OCI-LY1 (cell line): ENCODE data around the gene IL17RD.

Experiments used
- EZH2 ChIP-seq: fragments of 200-600 bp; sonication (generic), shearing (Covaris generic); IDR thresholded peaks from 2 replicates; pipeline ENCODE4 v1.8.0; 2017; ENCODE audit warnings: borderline replicate concordance, mixed run types, mild to moderate bottlenecking, antibody characterized with exemption, low read length, moderate library complexity, mixed read lengths
- TF ChIP-seq, protein P1 (sequence below): fragments of 200-600 bp; sonication (generic), shearing (Covaris generic); IDR thresholded peaks from 2 replicates; pipeline ENCODE4 v1.5.1; 2017; ENCODE audit warnings: mild to moderate bottlenecking, antibody characterized with exemption, low read length, moderate library complexity, mixed read lengths

GRCh38 chr3:57160076-57160764 is 4.9 kb downstream of the IL17RD start:
- TF ChIP-seq, protein P1, sequence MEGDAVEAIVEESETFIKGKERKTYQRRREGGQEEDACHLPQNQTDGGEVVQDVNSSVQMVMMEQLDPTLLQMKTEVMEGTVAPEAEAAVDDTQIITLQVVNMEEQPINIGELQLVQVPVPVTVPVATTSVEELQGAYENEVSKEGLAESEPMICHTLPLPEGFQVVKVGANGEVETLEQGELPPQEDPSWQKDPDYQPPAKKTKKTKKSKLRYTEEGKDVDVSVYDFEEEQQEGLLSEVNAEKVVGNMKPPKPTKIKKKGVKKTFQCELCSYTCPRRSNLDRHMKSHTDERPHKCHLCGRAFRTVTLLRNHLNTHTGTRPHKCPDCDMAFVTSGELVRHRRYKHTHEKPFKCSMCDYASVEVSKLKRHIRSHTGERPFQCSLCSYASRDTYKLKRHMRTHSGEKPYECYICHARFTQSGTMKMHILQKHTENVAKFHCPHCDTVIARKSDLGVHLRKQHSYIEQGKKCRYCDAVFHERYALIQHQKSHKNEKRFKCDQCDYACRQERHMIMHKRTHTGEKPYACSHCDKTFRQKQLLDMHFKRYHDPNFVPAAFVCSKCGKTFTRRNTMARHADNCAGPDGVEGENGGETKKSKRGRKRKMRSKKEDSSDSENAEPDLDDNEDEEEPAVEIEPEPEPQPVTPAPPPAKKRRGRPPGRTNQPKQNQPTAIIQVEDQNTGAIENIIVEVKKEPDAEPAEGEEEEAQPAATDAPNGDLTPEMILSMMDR, result no peak
- no peak for TF ChIP-seq EZH2
